Measurements from ENCODE around the gene CADPS. TPM values are rescaled to one million over a fixed set of nuclear protein-coding genes. Genes with fewer than 3 reads are reported as not detected.

Gene CADPS
- total and polyA plus RNA-seq, 9 of the 15 experiments (the other 6 are each of a cell fraction or from before 2014, with no cell fraction given): not detected

DNA sequence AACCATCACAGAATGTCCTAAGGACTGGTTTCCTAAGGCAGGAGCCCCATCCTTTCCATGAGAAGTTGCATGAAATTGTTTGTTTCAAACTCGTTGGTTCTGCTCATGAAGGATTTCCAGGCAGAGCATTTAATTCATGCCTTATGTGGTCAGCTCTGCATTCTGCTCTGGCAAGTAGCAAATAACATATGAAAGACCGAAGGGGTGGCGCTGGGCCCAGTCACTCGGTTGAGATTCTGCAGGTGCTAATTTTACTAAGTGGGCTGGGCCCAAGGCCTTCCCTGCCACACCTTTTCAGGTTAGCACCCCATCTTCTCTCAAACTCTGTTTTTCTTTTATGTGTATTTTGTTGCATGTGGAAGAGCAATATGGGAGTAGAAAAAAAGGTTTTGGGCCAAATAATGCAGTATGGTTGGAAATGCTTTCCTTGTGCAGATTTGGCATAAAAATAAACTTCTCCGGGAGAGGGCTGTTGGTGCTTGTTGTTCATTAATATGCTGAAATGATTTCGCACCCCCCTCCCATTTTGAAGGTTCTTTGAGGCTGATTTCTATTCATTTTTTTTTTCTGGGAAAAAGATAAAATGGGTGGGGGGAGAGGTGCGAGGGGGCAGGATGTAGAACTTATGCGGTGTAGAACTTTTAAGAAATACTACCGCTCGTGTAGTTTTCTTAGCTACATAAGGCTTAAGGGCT is 318.9 kb downstream of the CADPS start (continued):
- TF ChIP-seq U2AF2 (optimal IDR thresholded peaks at IDR 0.05; ENCODE audit: low read depth, low read length): no peak
- TF ChIP-seq KDM2B (CRISPR knock-in tag; IDR thresholded peaks at IDR 0.05): no peak
- no peak for TF ChIP-seq NFIX (CRISPR knock-in tag; IDR thresholded peaks at IDR 0.05; ENCODE audit: low read depth)
- no peak for TF ChIP-seq MEIS2 (IDR thresholded peaks at IDR 0.05; ENCODE audit: partially characterized antibody)

DNA sequence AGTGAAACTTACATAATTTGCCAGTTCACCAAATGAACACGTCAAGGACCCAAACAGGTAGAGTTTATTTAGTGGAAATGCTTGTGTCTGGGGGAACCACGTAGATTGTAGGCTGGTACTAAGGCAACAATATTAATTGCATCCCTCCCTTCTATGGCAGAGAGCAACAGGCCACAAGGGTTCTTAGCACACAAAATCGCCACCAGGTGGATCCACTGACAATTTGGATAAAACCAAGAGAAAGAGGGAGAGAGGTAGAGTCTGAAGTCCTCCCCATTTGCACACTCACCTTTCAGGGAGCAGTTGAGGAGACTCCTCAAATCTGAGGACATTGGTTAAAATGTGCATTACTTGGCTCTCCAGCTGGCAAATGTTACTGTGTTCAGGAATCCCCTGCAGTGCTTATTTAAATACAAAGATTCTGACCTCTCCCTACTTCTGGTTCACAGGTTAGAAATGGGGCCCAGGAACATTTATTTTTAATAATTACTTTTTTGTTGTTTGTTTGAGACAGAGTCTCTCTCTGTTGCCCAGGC is 320.9 kb downstream of the CADPS start:
- WGBS (ENCODE audit: insufficient coverage, low coverage, missing lambda C conversion rate): 2% methylated on average over 3 of the region's 3 CpGs
- Histone ChIP-seq H3K79me2 (ENCODE audit: control insufficient read depth, insufficient read depth, low read length) (no peaks in the 10 kb centered on the region), H3K27me3 (ENCODE audit: control insufficient read depth in 2 of 2, insufficient read depth in 2 of 2, low read length in 2 of 2) (no peaks in the 10 kb centered on the region), H3K4me2 (ENCODE audit: insufficient read depth, low read length) (no peak overlapping the region), H3K9ac (ENCODE audit: insufficient read depth in 1 of 2, low read depth in 2 of 2, low read length in 2 of 2) (no peak overlapping the region), H3K4me3 (no peak overlapping the region), H3K36me3 (ENCODE audit: control insufficient read depth, insufficient read depth, low read length) (no peaks in the 10 kb centered on the region), H3K9me3 (replicated peaks; ENCODE audit: control insufficient read depth, insufficient read depth, low read depth, low read length) (no peaks in the 10 kb centered on the region), H3K9me1 (ENCODE audit: control insufficient read depth, insufficient read depth, low read length) (no peaks in the 10 kb centered on the region), H3K4me1 (replicated peaks in 1 of 2; ENCODE audit: control insufficient read depth in 2 of 2, insufficient read depth in 2 of 2, low read length in 2 of 2) (no peaks in the 10 kb centered on the region), H4K20me1 (replicated peaks; ENCODE audit: control insufficient read depth, insufficient read depth, low read length) (no peaks in the 10 kb centered on the region), H3K27ac (ENCODE audit: extremely low read depth, low read depth, low read length) (no peak overlapping the region), H2AFZ (ENCODE audit: low read depth, low read length) (no peak overlapping the region)
- ChIA-PET POLR2A (interaction anchor here (0.7 kb wide), 1 partner anchor 361 kb away, joined by 3 read pairs; no protein-coding TSS in a partner anchor), CTCF (ENCODE audit: low intra/inter-chr PET ratio) (no interaction called here)
- in situ Hi-C loops (cut with MboI): loop anchor here (10.0 kb wide), 1 partner anchor 220 kb away; no protein-coding TSS in a partner anchor
- ATAC-seq (no peak), FAIRE-seq (no peak), DNase-seq (ENCODE audit: extremely low read depth in 1 of 4, low spot score in 3 of 4) (peak in 3 of 4 experiments; percentile 5 to 8 (median 5))
- BruUV-seq (replicated peaks): no TSS peak
- TF ChIP-seq, protein P1, sequence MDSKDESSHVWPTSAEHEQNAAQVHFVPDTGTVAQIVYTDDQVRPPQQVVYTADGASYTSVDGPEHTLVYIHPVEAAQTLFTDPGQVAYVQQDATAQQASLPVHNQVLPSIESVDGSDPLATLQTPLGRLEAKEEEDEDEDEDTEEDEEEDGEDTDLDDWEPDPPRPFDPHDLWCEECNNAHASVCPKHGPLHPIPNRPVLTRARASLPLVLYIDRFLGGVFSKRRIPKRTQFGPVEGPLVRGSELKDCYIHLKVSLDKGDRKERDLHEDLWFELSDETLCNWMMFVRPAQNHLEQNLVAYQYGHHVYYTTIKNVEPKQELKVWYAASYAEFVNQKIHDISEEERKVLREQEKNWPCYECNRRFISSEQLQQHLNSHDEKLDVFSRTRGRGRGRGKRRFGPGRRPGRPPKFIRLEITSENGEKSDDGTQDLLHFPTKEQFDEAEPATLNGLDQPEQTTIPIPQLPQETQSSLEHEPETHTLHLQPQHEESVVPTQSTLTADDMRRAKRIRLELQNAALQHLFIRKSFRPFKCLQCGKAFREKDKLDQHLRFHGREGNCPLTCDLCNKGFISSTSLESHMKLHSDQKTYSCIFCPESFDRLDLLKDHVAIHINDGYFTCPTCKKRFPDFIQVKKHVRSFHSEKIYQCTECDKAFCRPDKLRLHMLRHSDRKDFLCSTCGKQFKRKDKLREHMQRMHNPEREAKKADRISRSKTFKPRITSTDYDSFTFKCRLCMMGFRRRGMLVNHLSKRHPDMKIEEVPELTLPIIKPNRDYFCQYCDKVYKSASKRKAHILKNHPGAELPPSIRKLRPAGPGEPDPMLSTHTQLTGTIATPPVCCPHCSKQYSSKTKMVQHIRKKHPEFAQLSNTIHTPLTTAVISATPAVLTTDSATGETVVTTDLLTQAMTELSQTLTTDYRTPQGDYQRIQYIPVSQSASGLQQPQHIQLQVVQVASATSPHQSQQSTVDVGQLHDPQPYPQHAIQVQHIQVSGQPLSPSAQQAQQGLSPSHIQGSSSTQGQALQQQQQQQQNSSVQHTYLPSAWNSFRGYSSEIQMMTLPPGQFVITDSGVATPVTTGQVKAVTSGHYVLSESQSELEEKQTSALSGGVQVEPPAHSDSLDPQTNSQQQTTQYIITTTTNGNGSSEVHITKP (IDR thresholded peaks at IDR 0.05; ENCODE audit: partially characterized antibody): peak; percentile 84
- TF ChIP-seq RB1 (IDR thresholded peaks at IDR 0.05; ENCODE audit: low read depth): no peak
- intact Hi-C loops (cut with micrococcal nuclease): no loop called here

All from K562 (cell line).